GM18951 (cell line): ENCODE results near the gene BOLA1.
A peak's percentile ranks its signal among the peaks of the same experiment; 100 is the strongest.
"Not testable (repeated sequence)": the region's sequence is repeated elsewhere in the genome, so short reads cannot be mapped to it uniquely, and the experiment has no call there.

Experiments
- POLR2A ChIP-seq: IDR thresholded peaks from 4 replicates; pipeline ENCODE4 v1.6.1; 2011; ENCODE audit warnings: mild to moderate bottlenecking; ENCODE audit not compliant: insufficient read length, insufficient read depth; ENCODE audit errors: extremely low read depth
- in situ Hi-C: fragments of 300-500 bp; cut with MboI; formaldehyde crosslinking; loops from one replicate; pipeline ENCODE4 v1.12.0; 2022; ENCODE audit warnings: low sequenced_read_pairs, mixed read lengths, inconsistent platforms; ENCODE audit not compliant: unreplicated experiment

The BOLA1 gene

GRCh38 chr1:149883598-149884247, 15.6 kb upstream of the BOLA1 start:
- TF ChIP-seq POLR2A: no peak

DNA sequence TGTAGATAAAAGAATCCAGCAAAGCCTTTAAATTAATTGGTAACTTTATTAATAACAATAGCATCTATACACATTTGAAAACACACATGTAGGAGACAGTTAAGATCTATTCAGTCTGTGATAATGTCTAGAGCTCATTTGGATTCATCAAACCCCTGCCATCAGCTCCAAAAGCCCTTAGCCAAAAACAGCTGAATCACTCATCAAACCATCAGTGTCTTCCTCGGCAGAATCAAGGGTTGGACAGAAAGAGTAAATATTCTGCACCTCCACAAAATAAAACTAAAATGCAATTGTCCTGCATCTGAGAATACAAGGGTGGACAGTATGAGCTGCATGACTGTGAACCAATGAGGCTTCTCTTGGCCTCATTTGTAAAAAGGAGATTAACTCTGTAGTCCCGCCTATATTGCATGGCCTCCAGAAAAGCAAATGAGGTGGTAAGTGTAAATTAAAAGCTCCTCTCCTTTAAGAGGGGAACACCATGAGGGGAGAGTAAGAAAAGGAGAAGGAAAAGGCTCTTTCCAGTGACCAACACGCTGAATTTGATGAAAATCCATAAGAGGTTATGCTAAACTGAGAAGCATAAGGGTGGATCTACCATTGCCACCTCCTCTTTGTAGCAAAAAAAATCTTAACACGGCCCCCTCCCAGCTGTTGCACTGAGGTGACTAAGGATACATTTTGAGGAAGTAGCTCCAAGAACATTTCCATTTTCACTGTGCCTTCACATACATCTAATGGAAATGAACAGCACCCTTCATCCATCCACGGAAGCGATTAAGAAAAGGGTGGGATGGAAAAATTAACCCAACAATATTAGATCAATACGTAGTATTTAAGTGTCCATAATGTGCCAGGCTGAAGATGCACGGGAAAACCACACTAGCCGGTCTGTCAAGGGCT, 14.7 kb upstream of the BOLA1 start:
- in situ Hi-C loops: no loop called here
- no peak for TF ChIP-seq POLR2A

More at GRCh38 chr1:149883598-149884247, 15.6 kb upstream of the BOLA1 start:
- in situ Hi-C loops: no loop called here

- in situ Hi-C loops: no loop called here
- peak; percentile 76 for TF ChIP-seq POLR2A
Observed at GRCh38 chr1:149885339-149886120, 13.8 kb upstream of the BOLA1 start.

- in situ Hi-C loops: not testable (repeated sequence)
- TF ChIP-seq POLR2A: peak; percentile 91
Observed at GRCh38 chr1:149886121-149886395, 13.3 kb upstream of the BOLA1 start.

DNA sequence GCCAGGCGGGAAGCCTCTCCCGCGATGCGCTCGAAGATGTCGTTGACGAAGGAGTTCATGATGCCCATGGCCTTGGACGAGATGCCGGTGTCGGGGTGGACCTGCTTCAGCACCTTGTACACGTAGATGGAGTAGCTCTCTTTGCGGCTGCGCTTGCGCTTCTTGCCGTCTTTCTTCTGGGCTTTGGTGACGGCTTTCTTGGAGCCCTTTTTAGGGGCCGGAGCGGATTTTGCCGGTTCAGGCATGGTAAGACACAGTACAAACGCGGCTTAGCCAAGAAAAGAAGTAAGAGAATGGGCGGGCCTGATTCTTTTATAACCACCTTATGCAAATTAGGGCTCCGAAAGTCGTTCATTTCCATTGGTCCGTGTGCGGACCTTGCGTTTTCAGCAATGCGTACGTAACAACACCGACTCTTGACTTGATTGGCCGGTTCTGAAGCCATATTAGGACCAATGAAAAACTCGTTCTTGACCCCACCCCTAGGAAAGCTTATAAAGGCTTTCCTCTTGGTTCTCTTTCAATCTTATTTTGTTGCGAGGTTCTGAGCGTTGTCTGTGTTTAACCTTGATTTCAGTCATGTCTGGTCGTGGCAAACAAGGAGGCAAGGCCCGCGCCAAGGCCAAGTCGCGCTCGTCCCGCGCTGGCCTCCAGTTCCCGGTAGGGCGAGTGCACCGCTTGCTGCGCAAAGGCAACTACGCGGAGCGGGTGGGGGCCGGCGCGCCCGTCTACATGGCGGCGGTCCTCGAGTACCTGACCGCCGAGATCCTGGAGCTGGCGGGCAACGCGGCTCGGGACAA, 12.8 kb upstream of the BOLA1 start:
- peak; percentile 78 for TF ChIP-seq POLR2A
- in situ Hi-C loops: no loop called here

DNA sequence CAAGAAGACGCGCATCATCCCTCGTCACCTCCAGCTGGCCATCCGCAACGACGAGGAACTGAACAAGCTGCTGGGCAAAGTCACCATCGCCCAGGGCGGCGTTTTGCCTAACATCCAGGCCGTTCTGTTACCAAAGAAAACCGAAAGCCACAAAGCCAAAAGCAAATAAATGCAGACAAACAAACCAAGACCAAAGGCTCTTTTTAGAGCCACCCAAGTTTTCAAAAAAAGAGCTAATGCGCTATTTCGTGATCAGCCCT, 12.2 kb upstream of the BOLA1 start:
- in situ Hi-C loops: not testable (repeated sequence)

DNA sequence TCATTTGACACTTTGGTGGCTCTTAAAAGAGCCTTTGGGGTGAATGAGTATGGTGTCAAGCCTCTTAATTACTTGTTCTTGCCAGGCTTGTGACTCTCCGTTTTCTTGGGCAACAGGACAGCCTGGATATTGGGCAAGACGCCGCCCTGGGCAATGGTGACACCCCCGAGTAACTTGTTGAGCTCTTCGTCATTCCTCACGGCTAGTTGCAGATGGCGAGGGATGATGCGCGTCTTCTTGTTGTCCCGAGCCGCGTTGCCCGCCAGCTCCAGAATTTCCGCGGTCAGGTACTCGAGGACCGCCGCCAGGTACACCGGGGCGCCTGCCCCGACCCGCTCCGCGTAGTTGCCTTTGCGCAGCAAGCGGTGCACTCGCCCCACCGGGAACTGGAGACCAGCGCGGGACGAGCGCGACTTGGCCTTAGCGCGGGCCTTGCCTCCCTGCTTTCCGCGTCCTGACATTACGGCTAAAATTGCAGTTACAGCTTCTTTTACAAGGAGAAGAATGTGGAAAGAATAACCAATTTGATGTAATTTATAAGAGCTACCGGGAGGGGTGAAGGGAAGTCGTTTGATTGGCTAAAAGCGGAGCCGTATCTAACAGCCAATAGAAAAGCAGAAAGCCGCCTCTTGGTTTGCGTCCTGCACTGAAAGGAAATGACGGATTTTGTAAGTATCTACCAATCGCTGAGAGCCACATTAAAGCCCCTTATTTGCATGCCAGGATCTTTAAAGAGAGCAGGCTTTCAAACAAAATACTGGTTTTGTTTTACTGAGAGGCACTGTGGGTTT, 11.7 kb upstream of the BOLA1 start:
- in situ Hi-C loops: no loop called here
- TF ChIP-seq POLR2A: peak; percentile 77

More for the DNA sequence above, 12.2 kb upstream of the BOLA1 start:
- peak; percentile 73 for TF ChIP-seq POLR2A

- in situ Hi-C loops: no loop called here
- peak; percentile 95 for TF ChIP-seq POLR2A
Observed at GRCh38 chr1:149888247-149888998, 10.9 kb upstream of the BOLA1 start.

DNA sequence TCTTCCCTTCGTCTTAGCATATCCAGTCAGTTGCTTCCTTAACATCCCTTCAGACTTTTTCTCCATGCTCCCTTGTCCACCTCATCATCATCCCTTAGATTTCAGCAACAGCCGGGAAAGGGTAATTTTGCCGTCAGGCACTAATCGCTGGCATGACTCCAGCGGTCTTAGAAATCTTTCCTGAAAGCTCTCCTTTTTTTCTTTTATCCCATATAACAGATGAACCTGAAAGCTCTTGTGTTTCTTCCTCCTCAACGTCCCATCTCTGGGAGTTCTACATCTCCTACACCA, 10.4 kb upstream of the BOLA1 start:
- in situ Hi-C loops: no loop called here
- TF ChIP-seq POLR2A: no peak

- in situ Hi-C loops: no loop called here
- no peak for TF ChIP-seq POLR2A
Observed at GRCh38 chr1:149896575-149896974, 2.8 kb upstream of the BOLA1 start.

- no peak for TF ChIP-seq POLR2A
- in situ Hi-C loops: no loop called here
Observed at GRCh38 chr1:149903836-149904491, 4.6 kb downstream of the BOLA1 start.
